Panc1 (cell line): ENCODE data around the gene PDE1A. TPM values are rescaled to one million over a fixed set of nuclear protein-coding genes. Genes with fewer than 3 reads are reported as not detected.

ENCODE experiments used
- ATAC-seq: fragments of 200-7000 bp; cut with Tn5 transposase; 2 replicates; pipeline ENCODE4 v1.9.1; 2020; ENCODE audit warnings: mild to moderate bottlenecking, moderate library complexity
- BruUV-seq: library from RNA; stranded (reverse); fragments of 400-500 nt; replicated peaks from 2 replicates; lab custom pipeline; 2021; lab: Mats Ljungman, UMichigan
- CTCF ChIA-PET: fragments of 300-600 bp; sonication (Branson Sonifier 250); formaldehyde crosslinking; loops from one replicate; lab custom pipeline; 2022; ENCODE audit warnings: antibody characterized with exemption; lab: Charles Lee
- POLR2A ChIA-PET: fragments of 300-600 bp; sonication (Branson Sonifier 250); formaldehyde crosslinking; loops from one replicate; lab custom pipeline; 2022; ENCODE audit warnings: antibody characterized with exemption; lab: Charles Lee
- DNase-seq: peaks from one replicate; pipeline ENCODE4 v3.0.0-alpha.2; 2010; ENCODE audit warnings: low read depth, low spot score
- H3K27ac ChIP-seq: 2 replicates; pipeline ENCODE4 v1.5.1; 2011; ENCODE audit warnings: mild to moderate bottlenecking, low read length, inconsistent platforms
- H3K27me3 ChIP-seq: fragments of 200-500 bp; sonication (Bioruptor generic); 2 replicates; pipeline ENCODE4 v1.6.0; 2014; ENCODE audit warnings: low read length, inconsistent platforms; ENCODE audit not compliant: control insufficient read depth, insufficient read depth
- H3K36me3 ChIP-seq: fragments of 200-500 bp; sonication (Bioruptor generic); 2 replicates; pipeline ENCODE4 v1.5.1; 2014; ENCODE audit warnings: inconsistent platforms, mild to moderate bottlenecking, low read length, moderate library complexity; ENCODE audit not compliant: control insufficient read depth, insufficient read depth
- H3K4me1 ChIP-seq: 2 replicates; pipeline ENCODE4 v1.5.1; 2011; ENCODE audit warnings: inconsistent platforms, mild to moderate bottlenecking, low read length, moderate library complexity; ENCODE audit not compliant: control insufficient read depth, insufficient read depth
- H3K4me3 ChIP-seq, 2 experiments: 2 replicates each; pipeline ENCODE4 v1.5.1; 2011 to 2012; ENCODE audit warnings: low read depth in 2 of 2, low read length in 2 of 2, mild to moderate bottlenecking in 2 of 2, inconsistent platforms in 1 of 2, moderate library complexity in 1 of 2
- H3K9me3 ChIP-seq: fragments of 200-500 bp; sonication (Bioruptor generic); 2 replicates; pipeline ENCODE4 v1.5.1; 2014; ENCODE audit warnings: low read depth, mild to moderate bottlenecking, inconsistent platforms, low read length, moderate library complexity; ENCODE audit not compliant: control insufficient read depth, insufficient read depth
- POLR2AphosphoS5 ChIP-seq: IDR thresholded peaks from 2 replicates; pipeline ENCODE4 v1.6.1; 2012; ENCODE audit warnings: mild to moderate bottlenecking, low read depth, low read length, moderate library complexity
- SIN3A ChIP-seq: IDR thresholded peaks from 2 replicates; pipeline ENCODE4 v1.6.1; 2012; ENCODE audit warnings: low read depth, mild to moderate bottlenecking, low read length, moderate library complexity, borderline replicate concordance; ENCODE audit not compliant: insufficient read depth
- TCF7L2 ChIP-seq: IDR thresholded peaks from 2 replicates; pipeline ENCODE4 v1.6.1; 2011; ENCODE audit warnings: mild to moderate bottlenecking, low read depth, low read length, inconsistent platforms
- in situ Hi-C: cut with HindIII; loops from 2 replicates; pipeline ENCODE4 v1.10.0; 2016; ENCODE audit warnings: low sequenced_read_pairs, low pct_unique_long_range_greater_than_20kb
- intact Hi-C: fragments of 100-400 bp; cut with micrococcal nuclease; formaldehyde crosslinking; loops from one replicate; pipeline ENCODE4 v1.10.0; 2022; ENCODE audit not compliant: unreplicated experiment
- total RNA-seq: library from RNA; stranded (reverse); gene quantifications from one replicate; pipeline ENCODE4 v1.2.1, GENCODE V29; 2021; ENCODE audit not compliant: unreplicated experiment
- TF ChIP-seq, protein P1 (sequence below), 2 experiments: IDR thresholded peaks; 2 replicates each; pipeline ENCODE4 v1.6.1; 2011 to 2012; ENCODE audit warnings: low read depth in 2 of 2, control low read depth in 1 of 2, low read length in 1 of 2, mild to moderate bottlenecking in 1 of 2, moderate library complexity in 1 of 2; ENCODE audit not compliant: insufficient read depth in 1 of 2
- TF ChIP-seq, protein P2 (sequence below): fragments of 450-650 bp; IDR thresholded peaks from 2 replicates; pipeline ENCODE4 v1.5.1; 2017; ENCODE audit warnings: mild to moderate bottlenecking

Gene PDE1A
- total RNA-seq, 1 experiment from 2014 or later, result 0.08 TPM

DNA sequence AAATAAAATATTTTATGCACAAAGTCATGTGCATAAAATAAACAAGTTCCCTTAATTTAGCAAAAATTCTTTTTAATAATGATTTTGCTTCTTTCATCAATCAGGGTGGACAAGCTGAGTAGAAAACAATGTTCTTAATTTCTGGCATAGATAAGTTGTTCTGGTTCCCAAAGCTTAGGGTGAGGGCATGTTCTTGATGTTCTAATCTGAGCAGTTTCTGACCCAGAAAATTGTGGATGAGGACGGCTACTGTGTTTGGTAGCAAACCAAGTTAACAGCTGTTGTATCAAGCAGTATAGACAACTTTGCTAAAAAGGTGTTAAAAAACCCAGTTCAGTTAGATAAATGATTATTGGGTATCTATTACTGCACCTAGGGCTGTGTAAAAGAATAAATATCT, 158.9 kb downstream of the PDE1A start:
- Histone ChIP-seq H3K27ac (no peak overlapping the region), H3K9me3 (no peaks in the 10 kb centered on the region), H3K27me3 (no peaks in the 10 kb centered on the region), H3K4me3 (no peak overlapping the region), H3K4me1 (no peaks in the 10 kb centered on the region), H3K36me3 (no peaks in the 10 kb centered on the region)
- BruUV-seq, result no TSS peak
- in situ Hi-C loops, result no loop called here
- TF ChIP-seq POLR2AphosphoS5 (no peak), TCF7L2 (no peak), SIN3A (no peak)
- TF ChIP-seq, protein P1, sequence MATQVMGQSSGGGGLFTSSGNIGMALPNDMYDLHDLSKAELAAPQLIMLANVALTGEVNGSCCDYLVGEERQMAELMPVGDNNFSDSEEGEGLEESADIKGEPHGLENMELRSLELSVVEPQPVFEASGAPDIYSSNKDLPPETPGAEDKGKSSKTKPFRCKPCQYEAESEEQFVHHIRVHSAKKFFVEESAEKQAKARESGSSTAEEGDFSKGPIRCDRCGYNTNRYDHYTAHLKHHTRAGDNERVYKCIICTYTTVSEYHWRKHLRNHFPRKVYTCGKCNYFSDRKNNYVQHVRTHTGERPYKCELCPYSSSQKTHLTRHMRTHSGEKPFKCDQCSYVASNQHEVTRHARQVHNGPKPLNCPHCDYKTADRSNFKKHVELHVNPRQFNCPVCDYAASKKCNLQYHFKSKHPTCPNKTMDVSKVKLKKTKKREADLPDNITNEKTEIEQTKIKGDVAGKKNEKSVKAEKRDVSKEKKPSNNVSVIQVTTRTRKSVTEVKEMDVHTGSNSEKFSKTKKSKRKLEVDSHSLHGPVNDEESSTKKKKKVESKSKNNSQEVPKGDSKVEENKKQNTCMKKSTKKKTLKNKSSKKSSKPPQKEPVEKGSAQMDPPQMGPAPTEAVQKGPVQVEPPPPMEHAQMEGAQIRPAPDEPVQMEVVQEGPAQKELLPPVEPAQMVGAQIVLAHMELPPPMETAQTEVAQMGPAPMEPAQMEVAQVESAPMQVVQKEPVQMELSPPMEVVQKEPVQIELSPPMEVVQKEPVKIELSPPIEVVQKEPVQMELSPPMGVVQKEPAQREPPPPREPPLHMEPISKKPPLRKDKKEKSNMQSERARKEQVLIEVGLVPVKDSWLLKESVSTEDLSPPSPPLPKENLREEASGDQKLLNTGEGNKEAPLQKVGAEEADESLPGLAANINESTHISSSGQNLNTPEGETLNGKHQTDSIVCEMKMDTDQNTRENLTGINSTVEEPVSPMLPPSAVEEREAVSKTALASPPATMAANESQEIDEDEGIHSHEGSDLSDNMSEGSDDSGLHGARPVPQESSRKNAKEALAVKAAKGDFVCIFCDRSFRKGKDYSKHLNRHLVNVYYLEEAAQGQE (IDR thresholded peaks at IDR 0.05; ENCODE audit: insufficient read depth in 1 of 2, low read depth in 2 of 2, low read length in 1 of 2), result no peak
- TF ChIP-seq, protein P2, sequence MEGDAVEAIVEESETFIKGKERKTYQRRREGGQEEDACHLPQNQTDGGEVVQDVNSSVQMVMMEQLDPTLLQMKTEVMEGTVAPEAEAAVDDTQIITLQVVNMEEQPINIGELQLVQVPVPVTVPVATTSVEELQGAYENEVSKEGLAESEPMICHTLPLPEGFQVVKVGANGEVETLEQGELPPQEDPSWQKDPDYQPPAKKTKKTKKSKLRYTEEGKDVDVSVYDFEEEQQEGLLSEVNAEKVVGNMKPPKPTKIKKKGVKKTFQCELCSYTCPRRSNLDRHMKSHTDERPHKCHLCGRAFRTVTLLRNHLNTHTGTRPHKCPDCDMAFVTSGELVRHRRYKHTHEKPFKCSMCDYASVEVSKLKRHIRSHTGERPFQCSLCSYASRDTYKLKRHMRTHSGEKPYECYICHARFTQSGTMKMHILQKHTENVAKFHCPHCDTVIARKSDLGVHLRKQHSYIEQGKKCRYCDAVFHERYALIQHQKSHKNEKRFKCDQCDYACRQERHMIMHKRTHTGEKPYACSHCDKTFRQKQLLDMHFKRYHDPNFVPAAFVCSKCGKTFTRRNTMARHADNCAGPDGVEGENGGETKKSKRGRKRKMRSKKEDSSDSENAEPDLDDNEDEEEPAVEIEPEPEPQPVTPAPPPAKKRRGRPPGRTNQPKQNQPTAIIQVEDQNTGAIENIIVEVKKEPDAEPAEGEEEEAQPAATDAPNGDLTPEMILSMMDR, result no peak
- no peak for DNase-seq
- POLR2A ChIA-PET, result no interaction called here
- CTCF ChIA-PET, result no interaction called here
- intact Hi-C loops, result no loop called here
- no peak for ATAC-seq

DNA sequence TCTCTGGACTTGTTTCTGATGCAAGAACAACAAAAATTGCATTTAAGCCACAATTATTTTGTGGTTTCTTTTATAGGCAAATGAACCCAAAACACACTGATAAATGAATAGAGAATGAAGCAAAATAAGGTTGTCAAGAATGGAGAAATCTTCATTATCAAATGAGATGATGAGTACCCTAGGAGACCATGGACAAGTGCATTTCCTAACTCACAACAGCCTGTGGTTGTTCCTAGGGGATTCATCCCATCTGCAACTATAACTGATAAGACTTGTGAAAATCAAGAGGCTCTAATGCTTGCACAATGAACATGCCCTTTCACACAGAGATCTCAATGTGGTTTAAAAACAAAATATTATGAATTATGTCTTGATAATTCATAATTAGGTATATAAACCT, 159.9 kb downstream of the PDE1A start:
- Histone ChIP-seq H3K27ac (no peak overlapping the region), H3K27me3 (no peaks in the 10 kb centered on the region), H3K4me1 (no peaks in the 10 kb centered on the region), H3K9me3 (no peaks in the 10 kb centered on the region), H3K36me3 (no peaks in the 10 kb centered on the region), H3K4me3 (no peak overlapping the region)
- no peak for TF ChIP-seq SIN3A
- TF ChIP-seq, protein P2, result no peak
- intact Hi-C loops, result no loop called here
- ATAC-seq (no peak), DNase-seq (no peak)
- ChIA-PET CTCF (no interaction called here), POLR2A (no interaction called here)
- no TSS peak for BruUV-seq
- in situ Hi-C loops, result no loop called here
